Kasumi-1 (cell line): Measurements from ENCODE around the gene PDE8A.
"Not testable (repeated sequence)": the region's sequence is repeated elsewhere in the genome, so short reads cannot be mapped to it uniquely, and the experiment has no call there.

ENCODE experiments used
- DNase-seq, 2 experiments: peaks; one replicate each; lab custom pipeline; 2025; lab: John Stamatoyannopoulos, UW

The PDE8A gene

DNA sequence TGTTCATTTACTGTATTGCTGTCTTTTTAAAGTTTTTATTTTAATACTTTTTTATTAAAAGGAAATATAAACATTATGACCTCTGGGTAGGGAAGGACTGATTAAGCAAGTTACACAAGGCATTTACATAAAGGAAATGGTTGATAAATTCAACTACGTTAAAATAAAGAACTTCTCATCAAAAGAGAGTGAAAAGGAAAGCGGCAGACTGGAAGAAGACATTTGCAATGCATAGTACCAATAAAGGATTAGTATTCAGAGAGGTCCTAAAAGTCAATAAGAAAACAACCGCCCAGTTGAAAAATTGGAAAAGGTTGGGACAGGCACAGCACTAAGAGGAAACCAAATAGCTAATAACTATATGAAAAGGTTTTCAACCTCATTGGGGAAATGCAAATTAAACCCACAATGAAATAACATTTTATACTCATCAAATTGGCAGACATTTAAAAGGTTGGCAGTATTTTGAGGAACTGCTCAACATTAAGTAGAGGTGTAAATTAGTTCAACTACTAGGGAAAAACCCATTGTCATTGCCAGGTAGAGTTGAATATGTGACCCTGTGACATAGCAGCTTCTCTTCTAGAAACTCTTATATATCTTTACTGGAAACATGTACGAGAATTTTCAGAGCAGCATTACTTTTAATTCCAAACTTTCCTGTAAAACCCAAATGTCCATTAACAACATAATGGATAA lies 9.5 kb downstream of the PDE8A start:
- DNase-seq: no peak

DNA sequence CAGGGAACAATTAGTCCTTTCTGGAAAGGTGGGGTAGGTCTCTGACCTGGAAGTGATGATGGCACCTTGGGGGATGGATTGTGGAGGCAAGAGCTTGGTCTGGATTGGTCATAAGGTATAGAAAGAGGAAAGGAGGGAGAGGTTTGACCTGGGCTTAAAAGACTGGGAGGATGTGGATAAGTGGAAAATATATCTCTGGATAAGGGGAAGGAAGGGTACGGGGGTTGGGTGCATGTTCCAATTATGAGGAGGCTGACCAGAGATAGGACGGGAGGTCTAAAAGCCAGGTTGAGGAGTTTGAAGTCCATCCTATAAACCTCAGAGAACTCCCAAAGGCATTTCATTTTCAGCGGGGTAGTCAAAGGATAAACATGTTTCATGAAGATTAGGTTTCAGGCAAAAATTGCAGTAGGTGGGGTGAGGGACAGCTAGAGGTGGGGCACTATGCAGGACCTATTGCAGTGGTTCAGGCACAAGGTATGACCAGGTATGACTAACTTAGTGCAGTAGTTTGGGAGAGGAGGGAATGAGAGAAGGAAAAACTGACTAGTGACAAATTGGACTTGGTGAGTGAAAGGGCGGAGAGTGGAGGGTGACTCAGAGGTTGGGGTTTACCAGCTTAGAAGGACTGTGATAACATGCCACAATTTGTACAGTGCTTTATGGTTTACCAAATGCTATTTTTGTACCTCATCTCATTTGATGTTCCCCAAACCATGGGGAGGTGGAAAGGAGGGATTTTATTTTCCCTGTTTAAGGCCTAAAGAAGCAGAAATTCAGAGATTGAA lies 10.7 kb downstream of the PDE8A start:
- no peak for DNase-seq

DNA sequence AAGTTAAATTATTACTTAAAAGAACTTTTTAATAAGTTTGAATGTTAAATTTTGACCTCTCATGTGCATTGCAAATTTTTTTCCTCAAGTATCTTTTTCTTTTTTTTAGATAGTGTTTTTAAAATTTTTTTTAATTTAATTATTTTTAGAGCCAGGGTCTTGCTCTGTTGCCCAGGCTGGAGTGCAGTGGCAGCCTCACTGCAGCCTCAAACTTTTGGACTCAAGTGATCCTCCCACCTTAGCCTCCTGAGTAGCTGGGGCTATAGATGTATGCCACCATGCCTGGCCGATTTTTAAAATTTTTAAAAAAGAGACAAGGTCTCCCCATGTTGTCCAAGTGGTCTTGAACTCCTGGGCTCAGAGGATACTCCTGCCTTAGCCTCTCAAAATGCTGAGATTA lies 14.4 kb downstream of the PDE8A start:
- DNase-seq: no peak

DNA sequence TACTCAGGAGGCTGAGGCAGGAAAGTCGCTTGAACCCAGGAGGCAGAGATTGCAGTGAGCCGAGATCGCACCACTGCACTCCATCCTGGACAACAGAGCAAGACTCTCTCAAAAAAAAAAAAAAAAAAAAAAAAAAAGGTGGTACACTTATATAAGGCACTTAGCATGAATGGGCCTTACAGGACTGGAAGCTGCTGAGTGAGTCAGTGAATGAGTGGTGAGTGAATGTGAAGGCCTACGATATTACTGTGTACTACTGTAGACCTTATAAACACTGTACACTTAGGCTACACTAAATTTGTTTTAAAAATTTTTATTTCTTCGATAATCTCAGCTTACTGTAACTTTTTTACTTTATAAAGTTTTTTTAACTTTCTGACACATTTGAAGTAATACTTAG lies 15.1 kb downstream of the PDE8A start:
- DNase-seq: not testable (repeated sequence)

DNA sequence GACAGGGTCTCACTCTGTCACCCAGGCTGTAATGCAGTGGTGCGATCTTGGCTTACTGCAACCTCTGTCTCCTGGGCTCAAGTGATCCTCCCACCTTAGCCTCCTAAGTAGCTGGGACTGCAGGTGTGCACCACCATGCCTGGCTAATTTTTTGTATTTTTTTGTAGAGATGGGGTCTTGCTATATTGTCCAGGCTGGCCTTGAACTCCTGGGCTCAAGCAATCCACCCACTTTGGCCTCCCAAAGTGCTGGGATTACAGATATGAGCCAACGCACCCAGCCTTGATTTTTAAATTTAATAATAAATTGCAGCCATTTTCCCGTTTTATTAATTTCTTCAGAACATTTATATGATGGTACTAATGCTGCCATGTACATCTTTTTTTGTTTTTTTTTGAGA lies 15.6 kb downstream of the PDE8A start:
- DNase-seq: not testable (repeated sequence)

DNA sequence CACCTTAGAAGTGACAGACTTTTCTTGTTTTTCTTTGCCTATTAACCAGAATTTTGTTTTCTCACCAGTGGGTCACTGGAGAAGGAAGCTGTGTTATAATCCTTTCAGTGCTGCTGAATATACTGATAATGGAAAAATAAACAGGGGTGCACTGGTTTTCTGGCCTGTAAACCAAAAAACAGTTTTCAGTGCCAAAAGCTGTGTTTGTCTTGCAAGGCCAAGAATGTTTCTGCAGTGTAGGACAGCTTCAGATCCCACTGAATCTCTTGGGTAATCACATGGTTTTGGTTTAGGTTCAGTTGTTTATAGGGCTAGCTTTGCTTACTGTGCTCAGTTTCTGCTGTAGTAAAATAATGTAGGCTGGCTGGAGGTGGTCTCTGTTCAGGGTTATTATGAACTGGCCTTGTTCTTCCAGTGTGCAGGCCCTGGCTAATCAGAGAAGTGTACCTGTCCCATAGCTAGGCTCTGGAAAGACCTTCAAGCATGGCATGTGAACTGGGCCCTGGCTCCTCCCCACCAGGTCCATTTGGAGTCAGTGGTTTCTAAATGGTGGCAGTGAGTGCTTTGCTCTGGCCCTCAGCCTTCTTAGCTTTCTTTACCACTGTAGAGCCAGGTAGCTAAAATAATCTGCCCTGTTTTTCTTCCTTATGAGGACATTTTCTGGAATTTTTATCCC lies 18.7 kb downstream of the PDE8A start:
- no peak for DNase-seq

DNA sequence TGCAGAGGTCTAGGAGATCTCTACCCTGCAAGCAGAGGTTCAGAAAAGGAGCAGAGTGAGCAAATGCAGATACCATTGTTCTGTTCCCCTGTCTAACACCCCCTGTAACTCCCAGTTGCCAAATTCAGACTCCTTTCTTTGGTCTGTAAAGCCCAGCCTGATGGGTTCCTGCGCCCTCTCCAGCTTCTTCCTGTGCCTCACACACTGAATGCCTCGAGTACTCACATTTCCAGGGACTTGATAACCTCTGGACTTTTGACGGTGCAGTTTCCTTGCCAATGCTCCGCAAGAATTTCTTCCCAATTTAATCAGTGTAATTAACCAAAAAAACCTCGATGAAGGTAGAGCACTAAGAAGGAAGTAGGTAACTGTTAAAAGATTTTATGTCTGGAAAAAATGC lies 19.3 kb downstream of the PDE8A start:
- no peak for DNase-seq

DNA sequence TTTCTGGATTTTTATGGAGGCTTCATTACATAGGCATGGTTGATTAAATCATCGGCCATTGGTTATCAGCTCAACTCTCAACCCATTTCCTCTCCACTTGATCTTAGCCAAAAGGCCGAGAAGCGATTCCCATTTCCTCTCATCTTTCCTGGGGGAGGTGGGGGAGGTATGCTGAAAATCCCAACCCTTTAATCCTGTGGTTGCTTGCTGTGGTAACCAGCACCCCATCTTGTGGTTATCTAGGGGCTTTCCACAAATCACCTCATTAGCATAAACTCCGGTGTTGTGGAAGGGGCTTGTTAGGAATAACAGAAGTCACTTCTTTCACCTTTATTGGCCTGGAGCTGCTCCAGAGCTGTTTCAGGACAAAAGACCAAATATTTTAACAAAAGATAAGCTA lies 20.9 kb downstream of the PDE8A start:
- DNase-seq: no peak

DNA sequence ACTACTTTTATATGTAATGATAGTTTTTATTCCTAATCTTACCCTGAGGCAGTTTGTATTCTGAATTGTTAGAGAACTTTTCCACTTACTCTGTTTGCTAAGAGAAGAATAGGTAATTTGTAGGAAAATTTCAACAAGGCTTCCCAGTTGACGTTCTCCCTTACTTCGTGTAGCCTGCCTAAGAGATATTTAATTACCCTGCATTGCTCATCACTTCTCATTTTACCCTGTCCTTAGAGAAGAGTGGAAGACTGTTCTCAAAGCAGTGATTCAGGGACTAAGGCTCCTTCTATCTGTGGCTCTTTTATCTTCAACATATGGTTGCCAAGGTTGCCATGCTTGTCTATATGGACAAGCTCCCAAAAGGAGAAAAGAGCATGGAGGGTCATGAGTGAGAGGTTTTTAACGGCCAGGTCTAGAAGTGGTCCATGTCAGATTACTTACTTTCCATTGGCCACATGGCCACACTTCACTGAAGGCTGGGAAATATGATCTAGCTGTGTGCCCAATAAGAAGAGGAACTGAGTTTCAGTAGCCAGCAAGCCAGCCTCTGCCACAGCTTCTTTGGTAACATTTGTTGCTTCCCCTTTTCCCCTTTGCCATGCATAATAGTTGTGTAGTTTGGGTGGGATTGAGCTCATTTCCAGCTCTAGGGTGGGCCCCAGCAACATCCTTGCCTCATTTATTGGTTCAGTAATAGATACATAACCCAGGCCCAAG lies 22.1 kb downstream of the PDE8A start:
- DNase-seq: peak; percentile 90 to 93

DNA sequence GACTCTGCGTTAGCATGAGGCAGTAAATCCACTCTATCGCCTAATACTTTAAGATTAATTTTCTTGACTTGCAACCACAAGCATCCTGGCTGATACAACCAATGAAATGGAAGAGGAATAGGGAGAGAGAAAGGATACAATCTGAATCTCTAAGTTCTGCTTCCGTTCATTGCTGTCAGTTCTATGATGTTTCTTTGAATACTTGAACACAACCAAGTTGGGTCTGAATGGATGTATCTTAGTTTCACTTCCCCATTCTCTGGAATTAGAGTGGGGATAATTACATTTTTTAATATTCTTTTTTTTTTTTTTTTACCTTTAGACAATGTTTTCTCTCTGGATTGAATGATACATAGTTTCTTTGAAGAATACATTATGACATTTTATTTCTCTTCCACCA lies 22.9 kb downstream of the PDE8A start:
- DNase-seq: no peak

DNA sequence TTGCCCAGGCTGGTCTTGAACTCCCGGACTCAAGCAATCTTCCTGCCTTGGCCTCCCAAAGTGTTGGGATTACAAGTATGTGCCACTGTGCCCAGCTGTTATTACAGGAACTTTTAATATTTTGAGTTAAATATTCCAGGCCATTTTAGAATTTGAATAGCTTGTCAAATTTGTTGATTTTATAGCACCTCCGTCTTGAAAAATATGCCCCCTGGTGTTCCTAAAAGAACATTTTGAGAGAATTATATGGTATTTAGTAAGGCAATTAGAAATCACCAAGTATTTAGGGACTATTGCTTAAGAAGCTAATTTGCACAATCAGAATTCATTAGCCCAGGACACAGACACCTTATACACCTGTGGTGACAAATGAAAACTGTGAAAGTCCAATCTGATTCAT lies 23.7 kb downstream of the PDE8A start:
- DNase-seq: peak in 1 of 2 experiments; percentile 21

DNA sequence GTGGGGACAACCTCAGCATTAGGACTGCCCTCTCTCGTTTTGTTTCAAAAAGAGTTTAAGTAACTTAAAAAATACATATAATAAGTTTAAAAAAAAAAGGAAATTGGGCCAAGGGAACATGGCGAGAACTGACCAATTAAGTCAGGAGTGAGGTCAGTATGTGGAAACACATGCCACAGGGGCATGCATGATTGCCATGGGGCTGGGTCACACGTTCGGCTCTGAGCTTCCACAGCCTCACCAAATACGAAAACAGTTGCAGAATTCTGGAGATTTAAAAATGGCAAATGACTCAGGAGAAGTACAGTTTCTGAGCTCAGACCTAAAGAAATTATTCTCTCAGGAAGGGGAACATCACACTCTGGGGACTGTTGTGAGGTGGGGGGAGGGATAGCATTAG lies 24.1 kb downstream of the PDE8A start:
- no peak for DNase-seq

DNA sequence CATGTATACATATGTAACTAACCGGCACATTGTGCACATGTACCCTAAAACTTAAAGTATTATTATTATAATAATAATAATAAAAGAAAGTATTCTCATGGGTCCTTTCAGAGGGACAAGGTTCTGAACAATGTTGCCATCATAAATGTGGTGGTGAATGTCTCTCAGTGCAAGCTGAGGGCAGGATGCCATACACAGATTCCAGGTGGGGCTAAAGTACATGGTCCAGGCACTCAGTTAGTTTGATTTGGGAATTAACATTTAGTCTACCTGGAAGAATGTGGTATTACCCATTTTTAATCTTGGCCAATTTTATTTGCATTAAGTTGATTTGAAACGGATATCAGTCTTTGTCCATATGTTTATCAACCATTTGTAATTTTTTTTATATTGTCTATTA lies 24.5 kb downstream of the PDE8A start:
- no peak for DNase-seq

DNA sequence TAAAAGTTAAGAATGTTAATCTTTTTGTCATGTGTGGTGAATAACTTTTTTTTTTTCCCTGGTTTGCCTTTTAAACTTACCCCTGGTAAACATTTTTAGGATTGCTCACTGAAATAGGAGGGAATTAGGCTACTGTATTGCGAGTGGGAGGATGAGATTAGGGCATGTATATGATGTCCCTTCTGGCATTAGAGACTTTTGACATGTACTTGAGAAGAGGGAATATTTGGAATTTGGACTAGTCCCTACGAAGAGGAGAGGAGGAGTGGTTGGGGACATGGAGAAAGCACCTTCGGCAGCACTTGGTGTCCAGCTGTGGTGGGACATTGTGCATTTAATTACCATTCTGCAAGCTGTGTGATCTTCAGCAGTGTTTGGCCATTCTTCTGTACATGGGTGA lies 25.0 kb downstream of the PDE8A start:
- DNase-seq: no peak

DNA sequence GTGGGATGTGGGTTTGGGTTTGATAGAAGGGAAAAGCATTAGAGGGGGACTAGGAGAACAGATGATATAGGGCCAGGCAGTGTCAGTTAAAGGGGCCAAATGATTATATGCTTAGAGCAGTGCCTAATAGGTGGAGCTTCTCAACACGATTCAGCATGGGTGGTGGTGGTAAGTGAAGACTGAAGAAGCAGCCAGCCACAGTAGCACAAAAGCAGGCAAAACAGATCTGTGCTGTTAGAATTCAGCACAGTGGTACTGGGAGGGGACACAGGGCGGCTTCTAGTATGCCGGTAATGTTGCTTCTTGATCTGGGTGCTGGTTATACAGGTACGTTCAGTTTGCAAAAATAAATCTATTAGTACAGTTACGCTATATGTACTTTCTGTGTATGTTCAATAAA lies 25.5 kb downstream of the PDE8A start:
- DNase-seq: no peak

DNA sequence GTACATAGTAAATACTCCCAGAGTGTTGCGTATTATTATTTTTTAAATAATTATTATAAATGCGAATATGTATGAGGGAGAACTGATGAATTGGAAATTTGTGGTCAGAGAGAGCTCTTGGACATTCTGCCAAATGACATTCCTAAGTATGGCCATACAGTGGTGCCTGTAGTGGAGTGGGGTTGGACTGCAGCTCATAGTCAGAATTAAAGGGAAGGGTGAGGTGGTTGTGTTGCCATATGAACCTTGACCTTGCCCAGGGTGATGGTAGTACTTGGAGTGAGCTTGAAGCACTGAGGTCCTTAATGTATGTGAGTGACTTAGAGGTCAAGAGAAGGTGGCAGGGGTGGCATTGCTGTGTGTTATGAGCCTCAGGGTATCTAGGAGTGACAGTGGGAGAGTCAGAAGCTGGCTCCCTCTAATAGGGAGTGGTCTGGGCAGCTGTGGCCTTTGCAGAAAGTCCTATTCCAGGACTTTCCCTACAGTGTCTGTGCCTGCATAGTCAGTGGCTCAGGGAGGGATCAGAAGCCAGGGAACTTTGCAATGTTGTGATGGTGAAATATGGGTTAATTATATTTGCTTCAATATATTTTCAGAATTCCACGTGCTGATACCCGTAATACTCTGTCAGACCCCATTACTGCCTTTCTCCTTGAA lies 26.2 kb downstream of the PDE8A start:
- no peak for DNase-seq

DNA sequence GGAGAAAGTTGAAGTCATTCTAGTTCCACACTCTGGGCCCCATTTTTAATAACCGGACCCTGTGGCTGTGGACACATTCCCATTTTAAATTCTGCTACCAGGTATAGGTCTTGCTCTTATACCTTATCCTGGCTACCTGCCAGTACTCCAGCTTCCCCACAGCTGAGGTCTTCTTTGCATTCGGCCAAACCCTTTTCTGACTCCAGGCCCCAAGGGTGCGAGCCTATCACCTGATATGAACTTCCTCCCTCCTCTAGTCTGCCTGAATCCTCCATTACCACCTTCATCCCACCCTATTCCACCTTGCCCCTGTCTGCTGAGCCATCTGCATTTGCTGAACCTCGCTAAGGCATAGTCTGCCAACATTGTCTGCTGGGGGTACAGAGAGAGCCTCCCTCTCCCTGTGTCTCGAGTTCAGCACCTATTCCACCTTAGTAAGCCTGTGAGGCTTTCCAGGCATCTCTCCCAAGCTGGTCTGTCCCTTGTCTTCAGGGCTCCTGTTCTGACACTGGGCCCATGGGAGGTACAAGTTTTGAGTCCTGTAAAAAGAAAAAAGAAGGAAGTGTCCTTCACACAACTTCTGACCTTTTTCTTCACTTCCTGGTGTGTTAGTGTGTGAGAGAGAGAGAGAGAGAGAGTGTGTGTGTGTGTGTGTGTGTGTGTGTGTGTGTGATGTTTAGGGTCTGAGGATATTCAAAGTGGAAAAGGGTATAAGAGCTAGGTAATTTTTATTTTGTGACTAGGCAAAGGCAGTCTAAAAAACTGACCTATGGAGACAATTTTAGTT lies 27.0 kb downstream of the PDE8A start:
- peak; percentile 42 to 57 for DNase-seq

DNA sequence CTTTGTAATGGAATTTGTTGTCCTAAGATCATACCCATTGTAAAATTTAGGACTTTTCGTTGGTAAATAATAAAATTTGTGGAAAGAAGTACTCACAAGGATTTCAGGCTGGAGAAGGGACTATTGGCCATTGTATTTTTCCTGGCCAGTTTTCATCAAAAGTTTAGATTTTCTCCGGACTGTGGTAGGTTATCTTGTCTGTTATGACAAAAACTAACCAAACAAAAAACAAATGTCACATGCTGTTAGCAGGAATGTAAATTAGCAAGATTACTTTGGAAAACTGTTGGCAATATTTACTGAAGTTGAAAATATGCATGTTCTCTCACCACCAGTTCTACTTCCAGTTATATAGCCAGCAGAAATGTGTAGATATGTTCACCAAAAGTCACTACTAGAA lies 27.8 kb downstream of the PDE8A start:
- DNase-seq: no peak

DNA sequence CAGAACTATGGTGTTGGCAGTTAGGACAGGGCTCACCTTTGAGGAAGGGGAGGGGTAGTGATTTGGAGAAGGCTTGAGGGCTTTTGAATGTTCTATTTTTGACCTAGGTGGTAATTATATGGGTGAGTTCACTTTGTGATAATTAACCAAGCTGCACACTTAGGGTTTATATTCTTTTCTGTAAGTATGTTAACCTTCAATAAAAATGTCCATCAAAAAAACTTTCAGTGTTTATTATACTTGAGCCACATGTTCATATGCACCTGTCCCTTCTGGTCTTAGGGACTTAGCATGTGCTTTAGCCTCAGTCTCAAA lies 28.4 kb downstream of the PDE8A start:
- no peak for DNase-seq

DNA sequence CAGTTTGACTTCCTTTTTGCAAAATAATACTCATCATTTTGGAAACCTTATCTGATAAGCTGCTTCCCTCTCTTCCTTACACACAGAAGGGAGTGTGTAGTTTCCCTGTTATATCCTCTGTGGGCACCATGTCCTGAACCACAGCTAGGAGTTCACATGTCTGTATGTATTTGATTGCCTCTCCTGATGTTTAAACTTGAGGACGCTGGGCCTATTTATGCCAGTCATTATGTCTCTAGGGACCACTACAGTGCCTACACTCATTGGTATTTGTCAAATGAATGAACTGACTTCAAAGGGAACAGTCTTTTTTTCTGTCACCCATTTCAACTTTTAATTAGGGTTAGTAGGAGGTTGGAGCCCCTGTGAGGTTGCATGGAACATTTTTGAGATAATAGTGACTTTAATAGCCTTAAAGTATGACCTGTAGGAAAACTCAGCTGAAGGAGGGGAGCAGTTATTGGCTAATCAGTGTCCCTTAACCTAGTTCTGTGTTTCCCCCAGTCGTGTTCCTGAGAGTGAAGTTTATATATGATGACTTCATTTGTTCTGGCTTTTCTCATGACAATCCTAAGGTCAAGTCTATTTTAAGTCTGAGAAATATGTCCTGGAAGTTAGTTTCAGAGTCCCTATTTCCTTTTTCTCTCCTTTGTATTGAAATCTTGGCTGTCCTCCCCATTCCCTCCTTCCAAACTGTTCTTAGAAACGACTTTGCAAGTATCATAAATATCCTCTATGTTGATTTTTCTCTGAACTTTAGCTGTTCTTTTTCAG lies 28.9 kb downstream of the PDE8A start:
- DNase-seq: peak; percentile 60 to 63
